Natural killer cell treated with Interleukin-12 subunit alpha and Interleukin-12 subunit beta and Interleukin-15 and Interleukin-18, amount 100 ng/mL, for 72 hours (primary cell): ENCODE data around the gene AP2B1. TPM values are rescaled to one million over a fixed set of nuclear protein-coding genes. Genes with fewer than 3 reads are reported as not detected.
"Not testable (repeated sequence)": the region's sequence is repeated elsewhere in the genome, so short reads cannot be mapped to it uniquely, and the experiment has no call there.

Experiments
- ATAC-seq, 2 donors: fragments of 150-1000 bp; cut with Tn5 transposase in 1 of 2; sonication (Bioruptor Pico), chemical (Tn5 transposase) in 1 of 2; 2 replicates each; pipeline ENCODE4 v1.10.0; 2021
- DNase-seq: peaks from one replicate; pipeline ENCODE4 v3.0.0; 2022; ENCODE audit warnings: low spot score
- H3K27ac Mint-ChIP-seq, 2 donors: 1 replicate in 1 of 2; 2 replicates in 1 of 2; pipeline ENCODE4 v1.8.0; 2022; ENCODE audit warnings: mixed read lengths in 2 of 2, mild to moderate bottlenecking in 1 of 2, moderate library complexity in 1 of 2
- H3K27me3 Mint-ChIP-seq, 2 donors: 1 replicate in 1 of 2; 2 replicates in 1 of 2; pipeline ENCODE4 v1.8.0; 2022; ENCODE audit warnings: mixed read lengths in 2 of 2
- H3K36me3 Mint-ChIP-seq: one replicate; pipeline ENCODE4 v1.8.0; 2022; ENCODE audit warnings: mixed read lengths
- H3K4me1 Mint-ChIP-seq, 2 donors: 1 replicate in 1 of 2; 2 replicates in 1 of 2; pipeline ENCODE4 v1.8.0; 2022; ENCODE audit warnings: low read depth in 2 of 2, mixed read lengths in 2 of 2, mild to moderate bottlenecking in 1 of 2
- H3K4me3 Mint-ChIP-seq: one replicate; pipeline ENCODE4 v1.8.0; 2022; ENCODE audit warnings: mixed read lengths
- H3K9me3 Mint-ChIP-seq: 2 replicates; pipeline ENCODE4 v1.8.0; 2022; ENCODE audit warnings: mixed read lengths
- total RNA-seq, 2 donors: library from RNA; stranded (reverse); gene quantifications; one replicate each; pipeline ENCODE4 v1.2.3, GENCODE V29; 2022

AP2B1 gene
- total RNA-seq, 2 donors from 2014 or later, result 158 to 171 TPM

GRCh38 chr17:35749560-35750412 lies 162.7 kb downstream of the AP2B1 start:
- no peak overlapping the region for H3K27ac Mint-ChIP-seq
- H3K4me3 Mint-ChIP-seq, result no peak overlapping the region
- H3K9me3 Mint-ChIP-seq, result no peaks in the 10 kb centered on the region
- peaks cover 16 to 19% of the 10 kb centered on the region in 2 donors for H3K27me3 Mint-ChIP-seq
- DNase-seq (no peak), ATAC-seq (no peak)
- H3K4me1 Mint-ChIP-seq, result no peaks in the 10 kb centered on the region
- no peaks in the 10 kb centered on the region for H3K36me3 Mint-ChIP-seq

- no peak overlapping the region for H3K27ac Mint-ChIP-seq
- H3K4me1 Mint-ChIP-seq, result no peaks in the 10 kb centered on the region
- no peak for ATAC-seq
- H3K36me3 Mint-ChIP-seq, result no peaks in the 10 kb centered on the region
- no peak overlapping the region for H3K4me3 Mint-ChIP-seq
- peaks cover 16 to 19% of the 10 kb centered on the region in 2 donors for H3K27me3 Mint-ChIP-seq
- DNase-seq, result no peak
- no peaks in the 10 kb centered on the region for H3K9me3 Mint-ChIP-seq
Observed at GRCh38 chr17:35750526-35751395, 163.6 kb downstream of the AP2B1 start.

- not testable (repeated sequence) for H3K4me3 Mint-ChIP-seq, H3K9me3 Mint-ChIP-seq, H3K27ac Mint-ChIP-seq, H3K4me1 Mint-ChIP-seq, DNase-seq, ATAC-seq, H3K36me3 Mint-ChIP-seq
- peaks cover 16 to 19% of the 10 kb centered on the region in 2 donors for H3K27me3 Mint-ChIP-seq
Observed at GRCh38 chr17:35751541-35751940, 164.4 kb downstream of the AP2B1 start.

GRCh38 chr17:35752471-35752870 lies 165.3 kb downstream of the AP2B1 start:
- Mint-ChIP-seq H3K4me3 (no peak overlapping the region), H3K27me3 (peaks cover 16 to 19% of the 10 kb centered on the region in 2 donors), H3K9me3 (no peaks in the 10 kb centered on the region), H3K4me1 (no peaks in the 10 kb centered on the region), H3K27ac (no peak overlapping the region), H3K36me3 (no peaks in the 10 kb centered on the region)
- DNase-seq, result no peak
- no peak for ATAC-seq

GRCh38 chr17:35752945-35753764 lies 166.0 kb downstream of the AP2B1 start, which contains the start of gene GAS2L2:
GAS2L2 (minus strand) TSS chr17:35753239; CDS start chr17:35752850, 389 bp downstream.
- peaks cover 16 to 19% of the 10 kb centered on the region in 2 donors for H3K27me3 Mint-ChIP-seq
- H3K36me3 Mint-ChIP-seq, result no peaks in the 10 kb centered on the region
- no peak within 1 kb of the TSS for H3K27ac Mint-ChIP-seq
- ATAC-seq (no peak), DNase-seq (no peak)
- no peaks in the 10 kb centered on the region for H3K9me3 Mint-ChIP-seq
- no peak within 1 kb of the TSS for H3K4me3 Mint-ChIP-seq
- H3K4me1 Mint-ChIP-seq, result no peaks in the 10 kb centered on the region

- H3K27me3 Mint-ChIP-seq, result no peaks in the 10 kb centered on the region
- H3K27ac Mint-ChIP-seq, result no peak overlapping the region
- no peaks in the 10 kb centered on the region for H3K36me3 Mint-ChIP-seq
- H3K4me3 Mint-ChIP-seq, result no peak overlapping the region
- DNase-seq (no peak), ATAC-seq (no peak)
- no peaks in the 10 kb centered on the region for H3K9me3 Mint-ChIP-seq
- H3K4me1 Mint-ChIP-seq, result no peaks in the 10 kb centered on the region
Observed at GRCh38 chr17:35757243-35757642, 170.1 kb downstream of the AP2B1 start.

- no peak within 1 kb of the TSS for H3K4me3 Mint-ChIP-seq
- DNase-seq, result no peak
- H3K27ac Mint-ChIP-seq, result no peak within 1 kb of the TSS
- H3K9me3 Mint-ChIP-seq, result no peaks in the 10 kb centered on the region
- H3K36me3 Mint-ChIP-seq, result no peaks in the 10 kb centered on the region
- no peaks in the 10 kb centered on the region for H3K27me3 Mint-ChIP-seq
- H3K4me1 Mint-ChIP-seq, result peaks cover 6% of the 10 kb centered on the region in 2 donors
- ATAC-seq, result no peak
Observed at GRCh38 chr17:35760587-35760986, 173.5 kb downstream of the AP2B1 start, which contains the start of gene C17orf50. C17orf50 (plus strand) TSS chr17:35760887; CDS start chr17:35760942, 55 bp downstream.

- H3K27ac Mint-ChIP-seq, result no peak overlapping the region
- no peak overlapping the region for H3K4me3 Mint-ChIP-seq
- H3K9me3 Mint-ChIP-seq, result no peaks in the 10 kb centered on the region
- DNase-seq, result no peak
- H3K27me3 Mint-ChIP-seq, result no peaks in the 10 kb centered on the region
- peaks cover 6% of the 10 kb centered on the region in 2 donors for H3K4me1 Mint-ChIP-seq
- no peaks in the 10 kb centered on the region for H3K36me3 Mint-ChIP-seq
- no peak for ATAC-seq
Observed at GRCh38 chr17:35761601-35762000, 174.5 kb downstream of the AP2B1 start.

- H3K36me3 Mint-ChIP-seq, result no peaks in the 10 kb centered on the region
- H3K4me3 Mint-ChIP-seq, result peak overlapping the region; percentile 85
- no peak overlapping the region for H3K27ac Mint-ChIP-seq
- no peaks in the 10 kb centered on the region for H3K27me3 Mint-ChIP-seq
- DNase-seq (no peak), ATAC-seq (no peak)
- no peaks in the 10 kb centered on the region for H3K9me3 Mint-ChIP-seq
- H3K4me1 Mint-ChIP-seq, result peaks cover 6% of the 10 kb centered on the region in 2 donors
Observed at GRCh38 chr17:35763767-35764122, 176.6 kb downstream of the AP2B1 start.

- Mint-ChIP-seq H3K27ac (peak overlapping the region in 1 of 2 donors; percentile 52), H3K27me3 (no peaks in the 10 kb centered on the region), H3K9me3 (no peaks in the 10 kb centered on the region), H3K4me3 (peak overlapping the region; percentile 85), H3K36me3 (no peaks in the 10 kb centered on the region), H3K4me1 (peaks cover 6% of the 10 kb centered on the region in 2 donors)
- peak; percentile 94 to 96 for ATAC-seq
- DNase-seq, result peak; percentile 91
Observed at GRCh38 chr17:35764123-35764991, 177.2 kb downstream of the AP2B1 start.

GRCh38 chr17:35765086-35765710 lies 178.1 kb downstream of the AP2B1 start:
- Mint-ChIP-seq H3K27ac (no peak overlapping the region), H3K36me3 (no peaks in the 10 kb centered on the region), H3K27me3 (no peaks in the 10 kb centered on the region), H3K4me3 (peak overlapping the region; percentile 85), H3K4me1 (peaks cover 6% of the 10 kb centered on the region in 2 donors), H3K9me3 (no peaks in the 10 kb centered on the region)
- no peak for ATAC-seq
- DNase-seq, result no peak

- H3K36me3 Mint-ChIP-seq, result no peaks in the 10 kb centered on the region
- H3K4me1 Mint-ChIP-seq, result peaks cover 6% of the 10 kb centered on the region in 2 donors
- DNase-seq, result no peak
- no peaks in the 10 kb centered on the region for H3K27me3 Mint-ChIP-seq
- ATAC-seq, result no peak
- H3K4me3 Mint-ChIP-seq, result no peak overlapping the region
- H3K27ac Mint-ChIP-seq, result no peak overlapping the region
- no peaks in the 10 kb centered on the region for H3K9me3 Mint-ChIP-seq
Observed at GRCh38 chr17:35765756-35766488, 178.8 kb downstream of the AP2B1 start.
